Upper lobe of left lung (tissue), 6 donors: Measurements from ENCODE around the gene BNIP5. TPM values are rescaled to one million over a fixed set of nuclear protein-coding genes. Genes with fewer than 3 reads are reported as not detected.

ENCODE experiments used
- ATAC-seq, 2 donors: fragments of 200-7000 bp; cut with Tn5 transposase; one replicate each; pipeline ENCODE4 v1.9.1; 2022; ENCODE audit warnings: mild to moderate bottlenecking in 2 of 2, moderate library complexity in 2 of 2; ENCODE audit not compliant: low FRiP score in 2 of 2
- DNase-seq, 2 donors: peaks; one replicate each; pipeline ENCODE4 v3.0.0-alpha.2; 2019 to 2020
- H3K27ac ChIP-seq, 4 donors: fragments of 200-600 bp; sonication (generic); one replicate each; pipeline ENCODE4 v1.5.1; 2016 to 2019
- H3K27me3 ChIP-seq, 4 donors: fragments of 200-600 bp; sonication (generic); one replicate each; pipeline ENCODE4 v1.5.1; 2017 to 2019
- H3K36me3 ChIP-seq, 4 donors: fragments of 200-600 bp; sonication (generic); one replicate each; pipeline ENCODE4 v1.5.1; 2016 to 2019
- H3K4me1 ChIP-seq, 4 donors: fragments of 200-600 bp; sonication (generic); one replicate each; pipeline ENCODE4 v1.5.1; 2018 to 2019
- H3K4me3 ChIP-seq, 4 donors: fragments of 200-600 bp; sonication (generic); one replicate each; pipeline ENCODE4 v1.5.1; 2017 to 2019; ENCODE audit warnings: mild to moderate bottlenecking in 2 of 4, moderate library complexity in 1 of 4
- H3K9me3 ChIP-seq, 4 donors: fragments of 200-600 bp; sonication (generic); one replicate each; pipeline ENCODE4 v1.5.1; 2018 to 2019
- CTCF ChIP-seq, 6 experiments: fragments of 450-650 bp in 4 of 6; fragments of 200-600 bp in 2 of 6; sonication (generic) in 2 of 6; IDR thresholded peaks; one replicate each; pipeline ENCODE4 v1.5.1; 2016 to 2019; ENCODE audit warnings: antibody characterized with exemption in 6 of 6
- EP300 ChIP-seq, 4 donors: sonication (generic); formaldehyde crosslinking; IDR thresholded peaks; one replicate each; pipeline ENCODE4 v1.5.1; 2017; ENCODE audit warnings: antibody characterized with exemption in 4 of 4, control low read depth in 2 of 4
- POLR2A ChIP-seq, 4 donors: fragments of 450-650 bp; IDR thresholded peaks; one replicate each; pipeline ENCODE4 v1.5.1; 2016 to 2017; ENCODE audit warnings: antibody characterized with exemption in 4 of 4, mild to moderate bottlenecking in 2 of 4
- POLR2AphosphoS5 ChIP-seq, 2 donors: sonication (generic); formaldehyde crosslinking; IDR thresholded peaks; one replicate each; pipeline ENCODE4 v1.5.1; 2017; ENCODE audit warnings: antibody characterized with exemption in 2 of 2
- WGBS, 2 donors: methylation state at CpG; one replicate each; pipeline ENCODE4 v1.1.5; 2017 to 2018; 5-methylcytosine and 5-hydroxymethylcytosine counted together
- total RNA-seq, 6 donors: library from RNA; depleted of rRNA in 4 of 6; stranded (reverse); fragments of >200 nt in 4 of 6; gene quantifications; one replicate each; pipeline versions ENCODE4 v1.1.0 to v1.2.1, GENCODE V29; 2016 to 2021
- donor health status: DM: no; HTN: no; CAD: no; lungs with moderate emphysema.
- donor health status: DM: no; HTN: yes; CAD: no; lungs with severe emphysema.

BNIP5 gene
- total RNA-seq, 6 donors from 2014 or later, result 0.10 TPM; not detected in 5

- H3K4me1 ChIP-seq, result no peaks in the 10 kb centered on the region
- 80 to 87% methylated on average over 4 of the region's 4 CpGs for WGBS, 2 donors
- no peaks in the 10 kb centered on the region for H3K36me3 ChIP-seq
Measured at GRCh38 chr6:36280983-36281382, 55.7 kb downstream of the BNIP5 start.

GRCh38 chr6:36280467-36280866, 56.2 kb downstream of the BNIP5 start:
- WGBS, 2 donors, result 53 to 59% methylated on average over 3 of the region's 3 CpGs
- no peak for ATAC-seq
- no peak overlapping the region for H3K27ac ChIP-seq

More at GRCh38 chr6:36280983-36281382, 55.7 kb downstream of the BNIP5 start:
- TF ChIP-seq POLR2A (IDR thresholded peaks at IDR 0.05) (no peak), EP300 (IDR thresholded peaks at IDR 0.05) (no peak), POLR2AphosphoS5 (IDR thresholded peaks at IDR 0.05) (no peak), CTCF (IDR thresholded peaks at IDR 0.05) (no peak)
- ATAC-seq, result no peak
- H3K27me3 ChIP-seq, result peaks cover 0 to 8% (median 3%) of the 10 kb centered on the region in 4 donors
- no peak overlapping the region for H3K4me3 ChIP-seq
- H3K27ac ChIP-seq, result no peak overlapping the region
- H3K9me3 ChIP-seq, result no peaks in the 10 kb centered on the region
- no peak for DNase-seq

GRCh38 chr6:36277946-36278470, 58.7 kb downstream of the BNIP5 start:
- WGBS, 2 donors, result 67 to 78% methylated on average over 2 of the region's 2 CpGs
- Histone ChIP-seq H3K9me3 (no peaks in the 10 kb centered on the region), H3K4me1 (no peaks in the 10 kb centered on the region), H3K27me3 (no peaks in the 10 kb centered on the region), H3K36me3 (no peaks in the 10 kb centered on the region), H3K4me3 (no peak overlapping the region), H3K27ac (no peak overlapping the region)
- ATAC-seq (no peak), DNase-seq (no peak)
- TF ChIP-seq CTCF (IDR thresholded peaks at IDR 0.05) (no peak), POLR2A (IDR thresholded peaks at IDR 0.05) (no peak), POLR2AphosphoS5 (IDR thresholded peaks at IDR 0.05) (no peak), EP300 (IDR thresholded peaks at IDR 0.05) (no peak)

More at GRCh38 chr6:36280467-36280866, 56.2 kb downstream of the BNIP5 start:
- TF ChIP-seq POLR2AphosphoS5 (IDR thresholded peaks at IDR 0.05) (no peak), CTCF (IDR thresholded peaks at IDR 0.05) (no peak), EP300 (IDR thresholded peaks at IDR 0.05) (no peak), POLR2A (IDR thresholded peaks at IDR 0.05) (no peak)
- no peak for DNase-seq
- no peaks in the 10 kb centered on the region for H3K9me3 ChIP-seq
- H3K36me3 ChIP-seq, result no peaks in the 10 kb centered on the region
- peaks cover 0 to 6% (median 3%) of the 10 kb centered on the region in 4 donors for H3K27me3 ChIP-seq
- H3K4me3 ChIP-seq, result no peak overlapping the region
- H3K4me1 ChIP-seq, result no peaks in the 10 kb centered on the region

- ATAC-seq, result no peak
Measured at GRCh38 chr6:36276581-36277536, 59.8 kb downstream of the BNIP5 start.

More at GRCh38 chr6:36276581-36277536, 59.8 kb downstream of the BNIP5 start:
- Histone ChIP-seq H3K4me1 (no peaks in the 10 kb centered on the region), H3K36me3 (no peaks in the 10 kb centered on the region), H3K4me3 (no peak overlapping the region), H3K27ac (no peak overlapping the region), H3K27me3 (no peaks in the 10 kb centered on the region), H3K9me3 (no peaks in the 10 kb centered on the region)
- WGBS, 2 donors, result 69 to 70% methylated on average over 13 of the region's 13 CpGs
- no peak for DNase-seq
- TF ChIP-seq POLR2A (IDR thresholded peaks at IDR 0.05) (no peak), POLR2AphosphoS5 (IDR thresholded peaks at IDR 0.05) (no peak), CTCF (IDR thresholded peaks at IDR 0.05) (no peak), EP300 (IDR thresholded peaks at IDR 0.05) (no peak)
